DOHH2 (cell line): ENCODE data around the gene CR1.

Source experiments
- EZH2phosphoT487 ChIP-seq: fragments of 200-600 bp; sonication (generic); IDR thresholded peaks from 2 replicates; pipeline ENCODE4 v1.6.1; 2017; ENCODE audit warnings: borderline replicate concordance, mild to moderate bottlenecking, antibody characterized with exemption, low read length, moderate library complexity, mixed read lengths
- TF ChIP-seq, protein P1 (sequence below): fragments of 200-600 bp; sonication (generic); IDR thresholded peaks from one replicate; pipeline ENCODE4 v1.5.1; 2014; ENCODE audit warnings: antibody characterized with exemption, mild to moderate bottlenecking, low read depth, low read length; ENCODE audit not compliant: poor library complexity, severe bottlenecking

DNA sequence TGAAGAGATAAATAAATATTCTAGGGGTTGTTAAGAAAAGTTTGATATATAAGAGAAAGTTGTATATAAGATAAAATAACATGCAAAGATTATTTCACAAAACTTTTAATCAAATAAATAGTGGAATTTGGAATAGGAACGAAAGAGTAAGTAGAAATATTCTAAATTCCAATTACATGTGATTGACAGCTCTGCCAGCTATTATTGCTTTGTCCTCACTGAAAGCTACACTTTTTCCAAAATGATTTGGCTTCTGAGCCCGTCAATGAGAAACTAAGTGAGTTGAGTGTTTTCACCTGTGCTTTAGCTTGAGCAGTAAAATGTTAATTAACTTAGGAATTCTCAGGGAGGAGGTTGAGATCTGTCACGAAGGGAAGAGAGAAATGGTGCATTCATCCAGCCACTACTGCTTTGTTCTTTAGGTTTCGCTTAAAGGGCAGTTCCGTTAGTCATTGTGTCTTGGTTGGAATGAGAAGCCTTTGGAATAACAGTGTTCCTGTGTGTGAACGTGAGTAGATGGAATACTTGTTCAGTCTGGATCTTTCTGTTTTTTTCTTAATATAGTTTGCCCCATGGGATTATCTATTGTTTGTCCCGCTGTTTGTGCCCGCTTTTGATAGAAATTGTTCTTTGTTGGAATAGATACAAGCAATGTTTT, 85.7 kb downstream of the CR1 start:
- TF ChIP-seq, protein P1, sequence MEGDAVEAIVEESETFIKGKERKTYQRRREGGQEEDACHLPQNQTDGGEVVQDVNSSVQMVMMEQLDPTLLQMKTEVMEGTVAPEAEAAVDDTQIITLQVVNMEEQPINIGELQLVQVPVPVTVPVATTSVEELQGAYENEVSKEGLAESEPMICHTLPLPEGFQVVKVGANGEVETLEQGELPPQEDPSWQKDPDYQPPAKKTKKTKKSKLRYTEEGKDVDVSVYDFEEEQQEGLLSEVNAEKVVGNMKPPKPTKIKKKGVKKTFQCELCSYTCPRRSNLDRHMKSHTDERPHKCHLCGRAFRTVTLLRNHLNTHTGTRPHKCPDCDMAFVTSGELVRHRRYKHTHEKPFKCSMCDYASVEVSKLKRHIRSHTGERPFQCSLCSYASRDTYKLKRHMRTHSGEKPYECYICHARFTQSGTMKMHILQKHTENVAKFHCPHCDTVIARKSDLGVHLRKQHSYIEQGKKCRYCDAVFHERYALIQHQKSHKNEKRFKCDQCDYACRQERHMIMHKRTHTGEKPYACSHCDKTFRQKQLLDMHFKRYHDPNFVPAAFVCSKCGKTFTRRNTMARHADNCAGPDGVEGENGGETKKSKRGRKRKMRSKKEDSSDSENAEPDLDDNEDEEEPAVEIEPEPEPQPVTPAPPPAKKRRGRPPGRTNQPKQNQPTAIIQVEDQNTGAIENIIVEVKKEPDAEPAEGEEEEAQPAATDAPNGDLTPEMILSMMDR = no peak
- no peak for TF ChIP-seq EZH2phosphoT487
